H1 (cell line): ENCODE data around the gene PRR30. TPM values are rescaled to one million over a fixed set of nuclear protein-coding genes. Genes with fewer than 3 reads are reported as not detected.

Experiments
- CTCF ChIA-PET: fragments of 300-600 bp; sonication (Branson Sonifier 250); formaldehyde crosslinking; loops from one replicate; lab custom pipeline; 2021; ENCODE audit not compliant: partially characterized antibody; lab: Charles Lee
- POLR2A ChIA-PET: fragments of 300-600 bp; sonication (Branson Sonifier 250); formaldehyde crosslinking; loops from one replicate; lab custom pipeline; 2021; ENCODE audit warnings: inconsistent platforms; ENCODE audit not compliant: partially characterized antibody; lab: Charles Lee
- DNase-seq, 2 experiments: peaks; one replicate each; pipeline versions ENCODE4 v3.0.0 to v3.0.0-alpha.2; 2010 to 2022; ENCODE audit warnings: low spot score in 2 of 2, low read depth in 1 of 2, mixed read lengths in 1 of 2
- FAIRE-seq: peaks from 2 replicates; lab custom pipeline; 2011; peaks lifted over from hg19 to GRCh38; lab: Jason Lieb, UNC
- H2AFZ ChIP-seq: 2 replicates; pipeline ENCODE4 v1.8.1; 2012; ENCODE audit warnings: low read length, inconsistent platforms
- H2AK5ac ChIP-seq: 2 replicates; pipeline ENCODE4 v1.6.1; 2013; ENCODE audit warnings: low read depth, low read length
- H2BK120ac ChIP-seq: replicated peaks from 2 replicates; pipeline ENCODE3; 2013; ENCODE audit warnings: low read depth, low read length, inconsistent platforms
- H2BK12ac ChIP-seq: 2 replicates; pipeline ENCODE4 v1.6.1; 2013; ENCODE audit warnings: low read depth, low read length
- H2BK15ac ChIP-seq: 2 replicates; pipeline ENCODE4 v1.6.1; 2013; ENCODE audit warnings: low read length
- H2BK20ac ChIP-seq: 2 replicates; pipeline ENCODE4 v1.6.1; 2013; ENCODE audit warnings: low read length
- H2BK5ac ChIP-seq: 2 replicates; pipeline ENCODE4 v1.6.1; 2013; ENCODE audit warnings: low read depth, low read length
- H3K14ac ChIP-seq: 2 replicates; pipeline ENCODE4 v1.6.1; 2013; ENCODE audit warnings: inconsistent platforms; ENCODE audit not compliant: insufficient read length
- H3K18ac ChIP-seq: 2 replicates; pipeline ENCODE4 v1.6.1; 2013; ENCODE audit warnings: low read length; ENCODE audit errors: extremely low read depth
- H3K23ac ChIP-seq: 2 replicates; pipeline ENCODE4 v1.6.1; 2013; ENCODE audit warnings: inconsistent platforms; ENCODE audit not compliant: insufficient read length
- H3K23me2 ChIP-seq: 2 replicates; pipeline ENCODE4 v1.6.1; 2013; ENCODE audit warnings: low read depth, low read length
- H3K27ac ChIP-seq: 2 replicates; pipeline ENCODE4 v1.6.1; 2011; ENCODE audit warnings: low read depth, low read length, inconsistent platforms
- H3K27me3 ChIP-seq, 4 experiments: replicated peaks in 1 of 4; 1 replicate in 1 of 4; 2 replicates in 3 of 4; pipeline versions ENCODE4 v1.6.1 to v1.8.1; 2011 to 2013; ENCODE audit warnings: low read length in 3 of 4, mild to moderate bottlenecking in 3 of 4, inconsistent platforms in 2 of 4, mixed read lengths in 2 of 4, moderate library complexity in 1 of 4; ENCODE audit not compliant: control insufficient read depth in 3 of 4, insufficient read depth in 3 of 4; ENCODE audit errors: extremely low read depth in 1 of 4
- H3K36me3 ChIP-seq, 4 experiments: 2 replicates each; pipeline versions ENCODE4 v1.6.1 to v1.8.1; 2011 to 2013; ENCODE audit warnings: mild to moderate bottlenecking in 4 of 4, low read length in 3 of 4, moderate library complexity in 2 of 4, control low read depth in 1 of 4, inconsistent platforms in 1 of 4; ENCODE audit not compliant: insufficient read depth in 4 of 4, control insufficient read depth in 2 of 4
- H3K4ac ChIP-seq: replicated peaks from 2 replicates; pipeline ENCODE3; 2013; ENCODE audit warnings: low read length, low read depth, mixed read lengths, inconsistent platforms; ENCODE audit not compliant: insufficient read length
- H3K4me1 ChIP-seq, 4 experiments: replicated peaks in 1 of 4; 1 replicate in 1 of 4; 2 replicates in 3 of 4; pipeline versions ENCODE4 v1.6.1 to v1.8.1; 2011 to 2013; ENCODE audit warnings: low read length in 3 of 4, inconsistent platforms in 2 of 4, mixed read lengths in 1 of 4; ENCODE audit not compliant: insufficient read depth in 4 of 4, control insufficient read depth in 3 of 4
- H3K4me2 ChIP-seq, 2 experiments: 2 replicates each; pipeline versions ENCODE4 v1.6.1 to v1.8.1; 2011 to 2013; ENCODE audit warnings: low read depth in 2 of 2, low read length in 2 of 2, control low read depth in 1 of 2, inconsistent platforms in 1 of 2, mild to moderate bottlenecking in 1 of 2; ENCODE audit not compliant: insufficient read depth in 1 of 2
- H3K4me3 ChIP-seq, 4 experiments: fragments of 200-600, 300-600 bp in 1 of 4; sonication (generic), shearing (Covaris generic), sonication (Bioruptor Twin) in 1 of 4; 2 replicates each; pipeline versions ENCODE4 v1.5.1 to v1.8.1; 2011 to 2016; ENCODE audit warnings: low read length in 4 of 4, low read depth in 3 of 4, control low read depth in 2 of 4, inconsistent platforms in 2 of 4, mild to moderate bottlenecking in 2 of 4, mixed read lengths in 1 of 4, moderate library complexity in 1 of 4; ENCODE audit not compliant: insufficient read depth in 2 of 4; ENCODE audit errors: extremely low read depth in 1 of 4
- H3K56ac ChIP-seq: replicated peaks from 2 replicates; pipeline ENCODE3; 2013; ENCODE audit warnings: low read depth, mild to moderate bottlenecking, mixed read lengths, low read length, inconsistent platforms; ENCODE audit not compliant: insufficient read length
- H3K79me1 ChIP-seq: 2 replicates; pipeline ENCODE4 v1.6.1; 2013; ENCODE audit warnings: low read depth, low read length, control low read depth
- H3K79me2 ChIP-seq, 2 experiments: 2 replicates each; pipeline versions ENCODE4 v1.6.1 to v1.8.1; 2012 to 2013; ENCODE audit warnings: low read length in 2 of 2, mild to moderate bottlenecking in 2 of 2, inconsistent platforms in 1 of 2; ENCODE audit not compliant: insufficient read depth in 2 of 2, control insufficient read depth in 1 of 2
- H3K9ac ChIP-seq, 4 experiments: replicated peaks in 1 of 4; 1 replicate in 1 of 4; 2 replicates in 3 of 4; pipeline versions ENCODE4 v1.6.1 to v1.8.1; 2011 to 2013; ENCODE audit warnings: low read depth in 3 of 4, low read length in 3 of 4, control low read depth in 2 of 4, mild to moderate bottlenecking in 2 of 4, moderate library complexity in 2 of 4, inconsistent platforms in 1 of 4; ENCODE audit errors: extremely low read depth in 1 of 4
- H3K9me3 ChIP-seq, 2 experiments: 2 replicates each; pipeline versions ENCODE4 v1.6.1 to v1.8.1; 2012 to 2013; ENCODE audit warnings: mild to moderate bottlenecking in 2 of 2, moderate library complexity in 2 of 2, control low read depth in 1 of 2, inconsistent platforms in 1 of 2, low read depth in 1 of 2, low read length in 1 of 2, mixed read lengths in 1 of 2; ENCODE audit not compliant: insufficient read depth in 2 of 2
- H4K20me1 ChIP-seq, 2 experiments: replicated peaks in 1 of 2; 2 replicates each; pipeline versions ENCODE3 to v1.8.1; 2011 to 2013; ENCODE audit warnings: inconsistent platforms in 2 of 2, low read length in 2 of 2, mild to moderate bottlenecking in 1 of 2; ENCODE audit not compliant: insufficient read depth in 2 of 2, control insufficient read depth in 1 of 2
- H4K5ac ChIP-seq: 2 replicates; pipeline ENCODE4 v1.6.1; 2013; ENCODE audit warnings: low read length, low read depth, mixed read lengths, inconsistent platforms; ENCODE audit not compliant: insufficient read length
- H4K8ac ChIP-seq: 2 replicates; pipeline ENCODE4 v1.8.0; 2013; ENCODE audit warnings: mild to moderate bottlenecking, moderate library complexity, low read length, inconsistent platforms; ENCODE audit not compliant: insufficient read depth; ENCODE audit errors: extremely low read depth
- H4K91ac ChIP-seq: replicated peaks from 2 replicates; pipeline ENCODE3; 2013; ENCODE audit warnings: low read length, mixed read lengths, inconsistent platforms; ENCODE audit not compliant: insufficient read length
- BRCA1 ChIP-seq: IDR thresholded peaks from 2 replicates; pipeline ENCODE4 v1.6.1; 2012; ENCODE audit warnings: low read depth, low read length, improper control_type of control experiment
- CBX5 ChIP-seq: fragments of 300-800, 300-1000 bp; sonication (generic); IDR thresholded peaks from 2 replicates; pipeline ENCODE4 v1.7.1; 2016; ENCODE audit warnings: antibody characterized with exemption, low read length, low read depth
- CBX8 ChIP-seq: fragments of 300-800, 300-1000 bp; sonication (generic); IDR thresholded peaks from 2 replicates; pipeline ENCODE4 v1.7.1; 2016; ENCODE audit warnings: low read depth, low read length, borderline replicate concordance
- TAF1 ChIP-seq: IDR thresholded peaks from 2 replicates; pipeline ENCODE4 v1.6.1; 2011; ENCODE audit warnings: mild to moderate bottlenecking, low read depth, low read length
- YY1 ChIP-seq: IDR thresholded peaks from 2 replicates; pipeline ENCODE4 v1.6.1; 2011; ENCODE audit warnings: low read depth, mild to moderate bottlenecking, low read length
- WGBS, 2 experiments: shearing (Covaris generic) in 1 of 2; methylation state at CpG; one replicate each; pipeline versions ENCODE4 v1.1.6 to v1.1.7; 2013 to 2015; ENCODE audit warnings: low lambda C conversion rate in 2 of 2, mixed read lengths in 2 of 2, inconsistent platforms in 1 of 2, low coverage in 1 of 2, missing lambda C conversion rate in 1 of 2; ENCODE audit not compliant: insufficient replicate concordance in 2 of 2, insufficient coverage in 1 of 2, insufficient read length in 1 of 2; ENCODE audit errors: extremely low coverage in 1 of 2, missing lambda C conversion rate in 1 of 2; 5-methylcytosine and 5-hydroxymethylcytosine counted together
- polyA plus RNA-seq, 7 experiments: library from polyadenylated mRNA; depleted of rRNA in 3 of 7; stranded (reverse) in 5 of 7; unstranded in 2 of 7; fragments of >200 nt in 5 of 7; fragments of 200-250 nt in 2 of 7; gene quantifications; 1 replicate in 5 of 7; 2 replicates in 1 of 7; 4 replicates in 1 of 7; pipeline versions ENCODE4 v1.2.1 to v1.2.3, GENCODE V29; 2011 to 2013; ENCODE audit warnings: missing spikeins in 2 of 7, mixed read lengths in 2 of 7
- total RNA-seq: library from RNA; stranded (reverse); fragmentation: NEBNext Ultra II Directional; extraction: Animal tissue kit (Norgen Biotek cat#: 25700); gene quantifications from 2 replicates; pipeline ENCODE4 v1.2.1, GENCODE V29; 2021

PRR30 gene
- total and polyA plus RNA-seq, 2 of the 8 experiments (the other 6 are each of a cell fraction or from before 2014, with no cell fraction given): not detected

DNA sequence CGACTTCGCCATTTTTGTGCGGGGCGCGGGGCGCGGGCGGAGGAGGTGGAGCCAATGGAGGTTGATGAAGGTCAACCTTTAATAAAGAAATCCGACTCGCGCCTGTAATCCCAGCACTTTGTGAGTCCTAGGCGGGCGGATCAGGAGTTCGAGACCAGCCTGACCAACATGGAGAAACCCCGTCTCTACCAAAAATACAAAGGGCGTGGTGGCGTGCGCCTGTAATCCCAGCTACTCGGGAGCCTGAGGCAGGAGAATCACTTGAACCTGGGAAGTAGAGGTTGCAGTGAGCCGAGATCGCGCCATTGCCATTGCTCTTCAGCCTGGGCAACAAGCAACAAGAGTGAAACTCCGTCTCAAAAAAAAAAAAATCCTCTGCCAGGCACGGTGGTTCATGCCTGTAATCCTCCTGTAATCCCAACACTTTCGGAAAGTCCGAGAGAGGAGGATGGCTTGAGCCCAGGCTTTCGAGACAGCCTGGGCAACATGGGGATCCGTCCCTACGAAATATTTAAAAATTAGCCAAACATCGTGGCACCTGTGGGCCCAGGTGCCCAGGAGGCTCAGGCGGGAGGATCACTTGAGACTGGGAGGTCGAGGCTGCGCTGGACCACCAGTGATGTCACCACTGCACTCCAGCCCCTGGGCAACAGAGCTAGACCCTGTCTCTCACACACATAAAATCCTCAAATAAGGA, 4.3 kb downstream of the PRR30 start:
- H3K14ac ChIP-seq: no peak overlapping the region
- H3K79me1 ChIP-seq: peaks cover 4% of the 10 kb centered on the region
- peak overlapping the region; percentile 21; the same call in 1 of the 2 replicates for H2BK12ac ChIP-seq
- peaks cover 0 to 4% (median 3%) of the 10 kb centered on the region in 4 experiments; a peak in 5 of 7 replicates for H3K4me1 ChIP-seq
- H2BK120ac ChIP-seq: peak overlapping the region; percentile 75
- H3K23me2 ChIP-seq: peaks cover 2% of the 10 kb centered on the region; the same call in 1 of the 2 replicates
- H4K5ac ChIP-seq: peak overlapping the region; percentile 13
- H3K56ac ChIP-seq: no peak overlapping the region
- FAIRE-seq (no peak), DNase-seq (no peak)
- no peak overlapping the region for H2BK20ac ChIP-seq
- no peak overlapping the region for H3K18ac ChIP-seq
- H3K4me2 ChIP-seq: peak overlapping the region; percentile 17 to 56
- H3K79me2 ChIP-seq: peaks cover 0 to 15% of the 10 kb centered on the region in 2 experiments; a peak in 2 of 4 replicates
- no peaks in the 10 kb centered on the region for H3K9me3 ChIP-seq
- WGBS, 2 experiments: 55% methylated on average over 33 of the region's 33 CpGs; no CpG with 5 or more reads in 1 of the 2 experiments
- H3K4me3 ChIP-seq: peak overlapping the region; percentile 10 to 91 (median 24); a peak in 6 of 8 replicates
- H2AFZ ChIP-seq: peak overlapping the region; percentile 31; the same call in 1 of the 2 replicates
- H4K91ac ChIP-seq: peak overlapping the region; percentile 39
- TF ChIP-seq BRCA1: no peak
- peak; percentile 62 for TF ChIP-seq TAF1
- no peak for TF ChIP-seq CBX8
- peak; percentile 99 for TF ChIP-seq YY1
- TF ChIP-seq CBX5: no peak
- no peaks in the 10 kb centered on the region for H3K27me3 ChIP-seq
- peak overlapping the region in 2 of 4 experiments; percentile 34 to 36; a peak in 3 of 7 replicates for H3K9ac ChIP-seq
- no peak overlapping the region for H3K23ac ChIP-seq
- ChIA-PET CTCF (interaction anchor here (1.1 to 4.3 kb wide), 15 partner anchors 10 to 129 kb away, joined by 3 to 38 read pairs (median 8); partner anchors contain the start of genes ABHD1, KHK, OST4 and SLC30A3), POLR2A (interaction anchor here (0.7 to 2.3 kb wide), 12 partner anchors 9 to 229 kb away, joined by 3 to 24 read pairs (median 4); partner anchors contain the start of genes ABHD1, ATRAID, CAD and CGREF1)
- H3K4ac ChIP-seq: no peak overlapping the region
- peak overlapping the region; percentile 69; the same call in 1 of the 2 replicates for H4K8ac ChIP-seq
- H2BK5ac ChIP-seq: 0 out of 2 replicates have a peak overlapping the region, but pooled peaks have one; percentile 60
- H3K27ac ChIP-seq: peak overlapping the region; percentile 25; the same call in 1 of the 2 replicates
- H4K20me1 ChIP-seq: peaks cover 8 to 14% of the 10 kb centered on the region in 2 experiments
- H3K36me3 ChIP-seq: peaks cover 2 to 24% (median 16%) of the 10 kb centered on the region in 4 experiments; a peak in 6 of 8 replicates
- no peak overlapping the region for H2AK5ac ChIP-seq
- H2BK15ac ChIP-seq: no peak overlapping the region
